Panc1 (cell line): Measurements from ENCODE around the gene SLC6A6.

Experiments
- CTCF ChIP-seq: fragments of 450-650 bp; IDR thresholded peaks from 2 replicates; pipeline ENCODE4 v1.5.1; 2017; ENCODE audit warnings: mild to moderate bottlenecking
- POLR2AphosphoS5 ChIP-seq: IDR thresholded peaks from 2 replicates; pipeline ENCODE4 v1.6.1; 2012; ENCODE audit warnings: mild to moderate bottlenecking, low read depth, low read length, moderate library complexity
- TCF7L2 ChIP-seq: IDR thresholded peaks from 2 replicates; pipeline ENCODE4 v1.6.1; 2011; ENCODE audit warnings: mild to moderate bottlenecking, low read depth, low read length, inconsistent platforms

- no peak for TF ChIP-seq CTCF
- no peak for TF ChIP-seq POLR2AphosphoS5
- TF ChIP-seq TCF7L2 = no peak
Measured at GRCh38 chr3:14404186-14404585, 1.8 kb downstream of the SLC6A6 start.
